Activated CD8-positive, alpha-beta memory T cell treated with anti-CD3 and anti-CD28 coated beads, Interleukin-2, amount 50 U/mL, for 1 hour (primary cell): Measurements from ENCODE around the gene CWC27.
"Not testable (repeated sequence)": the region's sequence is repeated elsewhere in the genome, so short reads cannot be mapped to it uniquely, and the experiment has no call there.

Experiments
- DNase-seq: peaks from one replicate; pipeline ENCODE4 v3.0.0-alpha.2; 2020; ENCODE audit errors: extremely low read depth

The CWC27 gene

DNA sequence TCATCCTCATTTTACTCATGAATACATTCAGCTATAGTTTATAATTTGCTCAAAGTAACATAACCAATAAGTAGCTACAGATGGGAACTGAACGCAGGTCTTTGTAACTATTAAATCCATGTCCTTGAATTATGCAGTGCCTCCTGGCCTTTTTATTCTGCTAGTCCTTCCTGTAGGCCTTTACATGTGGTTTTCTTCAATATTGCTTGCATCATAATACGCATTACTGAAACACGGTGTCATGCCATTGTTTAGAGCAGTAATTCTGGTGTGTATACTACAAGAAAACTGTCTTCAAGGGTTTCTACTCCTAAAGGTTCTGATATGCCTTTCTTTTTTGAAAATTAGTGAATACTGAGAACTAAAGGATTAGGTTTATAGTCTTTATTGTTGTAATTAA lies 20.7 kb downstream of the CWC27 start:
- no peak for DNase-seq

DNA sequence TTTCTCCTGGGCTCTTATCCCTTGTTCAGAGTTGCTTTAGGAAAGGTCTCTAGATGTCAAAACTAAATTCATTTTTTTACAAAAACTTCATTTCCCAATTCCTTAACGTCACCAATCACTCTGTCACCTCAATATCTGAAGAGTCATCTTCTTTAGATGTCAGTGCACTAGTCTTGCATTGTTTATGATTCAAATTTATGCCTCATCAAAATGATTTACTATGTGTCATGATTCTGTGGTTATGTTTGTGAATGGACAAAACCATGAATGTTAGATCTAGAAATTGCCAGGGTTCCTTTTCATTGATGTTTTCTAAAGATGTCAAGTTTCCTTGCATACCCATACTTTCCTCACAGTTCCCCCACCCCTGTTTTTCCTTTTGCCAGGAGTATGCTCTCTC lies 21.5 kb downstream of the CWC27 start:
- DNase-seq: no peak

DNA sequence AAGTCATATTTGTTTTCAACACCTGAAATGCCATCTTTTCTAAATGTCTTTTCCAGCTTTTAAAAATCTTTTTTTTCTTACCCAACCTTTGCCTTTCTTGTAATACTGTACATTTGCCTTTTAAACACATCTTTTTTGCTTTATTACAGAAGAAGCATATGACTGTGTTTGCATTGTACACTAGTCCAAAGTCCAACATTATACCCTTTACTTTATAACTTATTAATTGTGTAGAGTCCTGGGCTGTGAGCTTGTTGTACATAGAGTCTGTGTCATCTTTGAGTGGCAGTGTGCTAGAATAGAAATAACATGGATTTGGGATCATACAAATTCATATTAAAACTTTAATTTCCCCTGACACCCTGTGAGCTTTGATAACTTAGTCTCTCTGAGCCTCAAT lies 23.7 kb downstream of the CWC27 start:
- DNase-seq: no peak

DNA sequence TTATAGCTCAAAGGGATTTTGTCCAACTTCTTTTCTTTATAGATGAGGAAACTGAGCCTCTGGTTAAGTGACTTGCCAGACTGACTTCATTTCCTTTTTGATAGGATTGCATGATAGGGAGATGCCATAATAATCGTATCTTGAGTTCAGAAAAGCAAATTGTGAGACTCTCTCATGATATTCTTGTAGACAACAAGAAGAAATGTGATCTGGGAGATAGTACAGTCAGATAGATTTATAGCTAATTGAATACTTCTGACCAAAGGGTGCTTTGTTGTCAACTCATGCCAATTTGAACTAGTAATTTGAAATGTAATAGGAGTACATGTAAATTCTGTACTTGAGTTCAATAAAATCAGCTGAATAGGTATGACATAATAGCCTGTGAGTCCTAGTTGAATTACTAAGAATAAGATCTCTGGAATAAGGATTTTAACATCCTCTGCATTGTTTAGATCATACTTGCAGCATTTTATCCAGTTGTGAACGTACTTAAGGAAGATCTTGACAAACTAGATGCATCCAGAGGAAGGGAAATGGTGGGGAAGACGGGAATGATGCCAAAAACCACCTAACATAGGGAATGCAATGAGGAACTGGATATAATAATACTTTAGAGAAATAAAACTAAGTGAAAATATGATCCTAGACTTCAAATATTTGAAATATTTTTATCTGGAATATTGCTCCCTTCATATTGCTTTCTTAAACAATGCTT lies 25.5 kb downstream of the CWC27 start:
- DNase-seq: no peak

DNA sequence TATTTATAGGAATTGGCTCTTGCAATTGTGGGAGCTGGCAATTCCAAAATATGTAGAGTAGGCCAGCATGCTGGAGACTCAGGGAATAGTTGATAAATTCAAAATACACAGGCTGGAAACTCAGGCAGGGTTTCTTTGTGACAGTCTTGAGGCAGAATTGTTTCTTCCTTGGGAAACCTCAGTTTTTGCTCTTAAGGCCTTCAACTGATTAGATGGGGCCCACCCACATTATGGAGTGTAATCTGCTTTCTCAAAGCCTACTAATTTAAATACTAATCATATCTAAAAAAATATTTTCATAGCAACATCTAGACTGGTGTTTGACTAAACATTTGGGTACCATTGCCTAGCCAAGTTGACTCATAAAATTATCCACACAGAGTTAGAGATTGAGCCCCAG lies 27.6 kb downstream of the CWC27 start:
- no peak for DNase-seq

DNA sequence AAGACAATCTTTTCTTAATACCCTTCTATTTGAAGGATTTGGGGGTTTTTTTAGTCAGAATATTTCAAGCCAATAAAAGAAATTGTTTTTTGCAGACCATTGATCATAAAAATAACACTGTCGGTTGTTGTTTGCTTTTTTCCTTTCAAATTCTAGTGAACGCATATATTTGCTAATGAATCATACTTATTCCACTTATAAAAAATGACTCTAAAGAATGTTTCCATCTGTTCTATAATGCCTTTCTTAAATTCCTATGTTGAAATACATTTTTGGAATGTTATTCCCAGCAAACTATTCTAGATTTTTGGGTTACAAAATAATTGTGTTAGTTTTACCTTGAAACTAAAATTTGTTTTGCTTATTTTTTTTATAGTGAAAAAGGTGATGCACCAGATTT lies 32.2 kb downstream of the CWC27 start:
- no peak for DNase-seq

DNA sequence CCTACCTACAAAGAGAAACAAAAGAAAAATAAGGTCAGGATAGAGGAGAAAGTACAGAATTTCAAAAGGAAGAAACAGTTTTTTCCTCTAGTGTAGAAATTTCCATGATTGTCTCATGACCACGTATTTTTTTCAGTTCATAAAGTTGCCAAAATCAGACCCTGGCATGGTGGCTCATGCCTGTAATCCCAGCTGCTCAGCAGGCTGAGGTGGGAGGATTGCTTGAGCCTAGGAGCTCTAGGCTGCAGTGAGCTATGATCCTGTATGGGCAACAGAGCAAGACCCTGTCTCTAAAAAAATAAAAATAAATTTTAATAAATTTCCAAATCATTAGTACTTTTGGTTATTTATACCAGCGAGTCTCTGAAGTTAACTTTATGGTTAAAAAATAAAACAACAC lies 37.8 kb downstream of the CWC27 start:
- no peak for DNase-seq

DNA sequence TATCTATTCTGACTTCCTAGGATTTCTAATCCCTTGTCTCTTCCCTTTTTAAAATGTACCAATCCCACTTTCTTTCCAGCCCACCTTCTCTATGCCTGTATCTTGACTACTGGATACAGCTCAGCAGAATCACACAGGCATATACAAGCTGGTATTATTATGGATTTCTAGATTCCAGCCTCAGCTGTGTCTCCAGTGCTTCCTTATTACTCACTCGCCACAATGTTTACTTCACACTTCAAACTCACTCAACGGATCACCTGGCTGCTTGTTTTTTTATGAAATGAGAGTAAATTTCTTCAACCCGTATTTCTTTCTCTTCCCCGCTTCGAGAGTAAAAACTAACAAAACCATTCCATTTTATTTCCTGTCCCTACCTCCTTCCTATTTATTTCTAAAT lies 38.8 kb downstream of the CWC27 start:
- DNase-seq: no peak

DNA sequence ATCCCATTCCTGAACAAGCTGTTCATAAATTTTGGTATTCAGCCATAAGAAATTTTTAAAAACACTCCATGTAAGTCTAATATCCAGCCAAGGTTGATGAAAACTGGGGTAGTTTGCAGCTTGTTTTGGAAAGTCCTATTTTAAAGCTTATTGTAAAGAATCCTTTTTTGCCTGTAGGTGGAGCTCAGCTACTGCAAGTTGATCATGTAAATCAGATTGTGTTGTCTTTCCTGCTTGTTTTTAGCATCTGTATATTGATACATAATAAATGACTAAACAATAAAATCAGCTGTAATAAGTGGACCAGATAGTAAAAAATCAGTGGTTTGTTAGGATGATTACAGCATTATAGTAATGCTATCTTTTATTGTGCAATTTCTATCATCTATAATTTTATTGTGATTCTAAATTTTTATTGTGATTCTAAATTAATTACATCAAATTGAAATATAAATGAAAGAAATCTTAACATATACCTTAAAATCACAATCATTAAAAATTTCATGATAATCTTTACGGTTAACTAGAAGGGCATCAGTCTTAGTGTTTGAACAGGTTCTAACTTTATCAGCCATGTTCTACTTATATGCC lies 42.4 kb downstream of the CWC27 start:
- no peak for DNase-seq

DNA sequence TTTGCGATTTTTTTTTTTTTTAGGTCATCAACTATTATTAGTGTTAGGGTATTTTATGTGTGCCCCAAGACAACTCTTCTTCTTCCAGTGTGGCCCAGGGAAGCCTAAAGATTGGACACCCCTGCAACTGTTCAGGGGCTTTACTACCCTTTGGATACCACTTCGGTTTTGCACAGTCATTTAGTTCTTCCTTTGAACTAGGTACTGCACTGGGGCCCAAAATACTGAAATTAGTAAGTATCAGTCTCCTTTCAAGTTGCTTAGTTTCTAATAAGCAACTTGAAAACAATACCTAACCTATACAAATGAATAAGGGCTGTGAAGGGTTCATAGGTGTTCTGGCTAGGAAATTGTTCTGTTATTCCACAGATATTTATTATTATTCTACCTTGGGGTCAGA lies 45.3 kb downstream of the CWC27 start:
- no peak for DNase-seq

DNA sequence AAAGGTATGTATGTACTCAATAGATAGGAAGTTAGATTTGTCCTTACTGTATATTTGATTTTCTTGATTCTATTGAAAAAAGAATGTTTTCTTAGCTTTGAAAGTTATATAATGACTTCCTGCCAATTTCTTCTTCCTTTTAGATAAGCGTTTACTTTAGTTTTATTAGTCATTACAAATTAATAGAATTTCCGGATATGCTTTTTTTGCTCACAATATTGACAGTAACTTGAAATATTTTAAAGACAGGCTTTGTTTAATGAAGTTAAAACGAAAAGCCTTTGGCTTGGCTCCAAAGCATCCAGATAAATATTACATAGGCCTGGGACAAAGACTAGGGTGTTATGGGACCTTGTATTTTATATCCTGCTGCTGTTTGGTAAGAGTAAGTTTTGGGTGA lies 49.5 kb downstream of the CWC27 start:
- DNase-seq: no peak

DNA sequence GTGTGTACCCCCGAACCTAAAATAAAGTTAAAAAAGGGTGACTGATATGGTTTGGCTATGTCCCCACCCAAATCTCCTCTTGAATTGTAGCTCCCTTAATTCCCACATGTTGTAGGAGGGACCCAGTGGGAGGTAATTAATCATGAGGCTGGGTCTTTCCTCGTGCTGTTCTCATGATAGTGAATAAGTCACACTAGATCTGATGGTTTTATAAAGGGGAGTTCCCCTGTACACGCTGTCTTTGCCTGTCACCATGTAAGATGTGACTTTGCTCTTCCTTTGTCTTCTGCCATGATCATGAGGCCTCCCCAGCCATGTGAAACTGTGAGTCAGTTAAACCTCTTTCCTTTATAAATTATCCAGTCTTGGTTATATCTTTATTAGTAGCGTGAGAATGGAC lies 50.6 kb downstream of the CWC27 start:
- not testable (repeated sequence) for DNase-seq

DNA sequence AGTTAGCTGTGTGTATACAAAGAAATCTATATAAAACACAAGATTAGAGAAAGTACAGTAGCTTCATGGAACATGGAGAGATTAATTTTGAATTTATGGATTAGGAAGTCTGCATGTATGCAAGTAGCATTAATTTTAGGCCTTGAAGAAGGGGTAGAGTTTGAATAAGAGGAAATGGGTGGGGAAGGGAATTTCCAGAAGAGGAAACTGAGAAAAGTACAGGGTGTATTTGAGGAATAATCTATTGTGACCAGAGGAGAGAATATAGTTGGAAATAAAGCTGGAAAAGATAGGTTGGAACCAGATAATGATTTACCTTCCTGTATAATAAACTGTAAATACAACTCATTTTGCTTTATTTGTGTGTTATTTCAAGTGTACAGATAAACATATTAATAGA lies 53.6 kb downstream of the CWC27 start:
- DNase-seq: no peak

DNA sequence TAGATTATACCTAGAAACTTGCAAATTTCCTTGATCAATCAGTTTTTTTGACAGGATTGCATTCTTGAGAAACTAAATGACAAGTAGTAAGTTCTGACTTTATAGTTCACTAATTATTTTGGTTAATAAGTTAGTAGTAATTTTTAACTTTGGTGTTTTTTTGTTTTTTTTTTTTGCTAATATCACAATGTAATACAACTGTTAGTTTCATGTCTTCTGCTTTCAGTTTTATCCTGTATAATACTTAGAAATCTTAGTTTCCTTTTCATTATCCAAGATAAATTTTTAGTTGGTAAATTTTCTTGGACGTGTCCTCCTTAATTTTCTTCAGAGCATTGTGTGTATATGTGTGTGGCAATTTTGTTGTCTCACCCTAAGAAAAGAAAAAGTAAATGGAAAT lies 57.8 kb downstream of the CWC27 start:
- no peak for DNase-seq

DNA sequence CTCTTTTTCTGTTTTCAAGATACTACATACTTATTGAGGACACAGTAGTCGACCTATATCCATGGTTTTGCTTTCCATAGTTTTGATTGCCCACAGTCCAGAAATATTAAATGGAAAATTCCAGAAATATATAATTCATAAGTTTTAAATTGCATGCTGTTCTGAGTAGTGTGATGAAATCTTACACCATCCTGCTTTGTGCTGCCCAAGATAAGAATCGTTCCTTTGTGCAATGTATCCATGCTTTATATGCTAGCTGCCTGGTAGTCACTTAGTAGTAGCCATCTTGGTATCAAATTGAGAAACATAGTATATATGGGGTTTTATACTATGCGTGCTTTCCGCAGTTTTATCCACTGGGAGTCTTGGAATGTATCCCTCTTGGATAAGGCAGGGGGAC lies 59.0 kb downstream of the CWC27 start:
- DNase-seq: no peak

DNA sequence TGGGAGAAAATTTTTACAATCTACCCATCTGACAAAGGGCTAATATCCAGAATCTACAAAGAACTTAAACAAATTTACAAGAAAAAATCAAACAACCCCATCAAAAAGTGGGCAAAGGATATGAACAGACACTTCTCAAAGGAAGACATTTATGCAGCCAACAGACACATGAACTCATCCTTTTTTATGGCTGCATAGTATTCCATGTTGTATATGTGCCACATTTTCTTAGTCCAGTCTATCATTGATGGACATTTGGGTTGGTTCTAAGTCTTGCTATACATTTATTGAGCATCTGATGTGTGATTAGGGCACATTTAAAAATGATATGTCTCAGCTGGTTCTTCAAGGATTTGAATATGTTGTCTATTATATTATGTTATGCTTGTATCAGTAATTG lies 61.9 kb downstream of the CWC27 start:
- DNase-seq: not testable (repeated sequence)

DNA sequence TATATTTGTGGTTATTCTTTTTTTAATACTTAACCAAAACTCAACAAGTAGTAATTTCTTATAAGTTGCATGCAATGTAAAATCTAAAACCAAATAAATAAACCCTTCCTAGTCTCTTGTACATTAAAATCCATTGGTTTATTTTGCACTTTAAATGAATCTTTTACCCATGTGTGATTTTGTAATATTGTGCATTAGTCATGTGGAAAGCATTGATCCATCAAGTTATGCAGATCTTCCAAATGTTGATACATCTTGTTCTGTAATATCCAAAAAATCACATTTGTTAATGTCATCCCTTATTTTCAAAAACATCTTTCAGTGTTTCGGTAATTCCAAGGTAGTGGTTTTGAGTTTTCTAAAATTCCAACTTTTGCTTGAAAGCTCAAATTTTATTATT lies 63.3 kb downstream of the CWC27 start:
- no peak for DNase-seq

DNA sequence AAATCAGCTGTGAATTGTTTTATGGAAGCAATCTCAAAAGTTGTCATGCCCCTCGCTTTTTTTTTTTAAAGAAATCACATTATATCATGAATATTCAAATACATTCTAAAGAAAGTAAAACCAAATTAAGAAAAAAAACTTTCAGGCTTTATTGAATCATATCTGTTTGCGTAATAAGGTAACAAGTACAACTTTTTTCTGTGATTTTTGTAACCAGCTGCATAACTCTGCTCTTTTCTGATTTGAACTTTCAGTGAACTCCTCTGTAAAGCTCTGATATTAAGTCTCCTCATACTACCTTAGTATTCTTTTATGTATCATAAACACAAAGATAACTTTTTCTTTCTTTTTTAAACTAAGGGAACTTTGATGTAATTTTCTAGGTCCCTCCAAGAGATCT lies 65.3 kb downstream of the CWC27 start:
- DNase-seq: no peak

DNA sequence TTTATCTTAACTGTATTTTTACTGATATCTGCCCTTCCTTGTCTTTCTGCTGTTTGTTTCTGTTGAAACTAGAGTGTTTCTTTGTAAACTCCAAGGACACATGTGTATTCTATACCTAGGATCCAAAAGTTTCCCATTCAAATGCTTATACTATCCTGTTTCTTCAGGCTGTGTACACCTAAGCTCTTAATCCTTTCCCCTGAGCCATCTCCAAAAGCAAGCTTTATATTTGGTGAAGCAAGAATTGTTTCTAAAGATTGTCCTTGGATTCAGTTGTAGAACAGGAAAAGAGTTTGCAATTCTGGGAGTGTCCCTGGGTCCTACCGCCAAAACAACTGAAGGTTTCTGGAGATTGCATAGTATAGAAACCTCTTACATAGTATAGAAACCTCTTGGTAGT lies 65.9 kb downstream of the CWC27 start:
- DNase-seq: no peak

DNA sequence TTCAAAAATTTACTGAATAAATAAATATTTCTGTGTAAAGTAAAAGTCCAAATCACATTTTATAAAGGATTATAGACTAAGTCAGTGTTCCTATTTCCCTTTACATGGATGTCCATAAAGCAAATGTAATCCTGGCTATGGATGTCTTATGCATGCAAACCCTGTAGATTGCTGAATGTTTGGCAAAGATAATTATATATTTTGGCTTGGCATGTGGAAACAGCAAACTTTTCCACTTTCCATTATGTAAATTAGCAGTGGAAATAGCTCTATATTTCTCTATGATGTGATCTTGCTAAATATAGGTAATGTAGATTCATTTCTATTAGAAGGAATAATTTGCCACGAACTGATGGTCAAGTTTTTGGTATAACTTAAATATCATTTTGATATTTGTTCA lies 66.5 kb downstream of the CWC27 start:
- DNase-seq: no peak

DNA sequence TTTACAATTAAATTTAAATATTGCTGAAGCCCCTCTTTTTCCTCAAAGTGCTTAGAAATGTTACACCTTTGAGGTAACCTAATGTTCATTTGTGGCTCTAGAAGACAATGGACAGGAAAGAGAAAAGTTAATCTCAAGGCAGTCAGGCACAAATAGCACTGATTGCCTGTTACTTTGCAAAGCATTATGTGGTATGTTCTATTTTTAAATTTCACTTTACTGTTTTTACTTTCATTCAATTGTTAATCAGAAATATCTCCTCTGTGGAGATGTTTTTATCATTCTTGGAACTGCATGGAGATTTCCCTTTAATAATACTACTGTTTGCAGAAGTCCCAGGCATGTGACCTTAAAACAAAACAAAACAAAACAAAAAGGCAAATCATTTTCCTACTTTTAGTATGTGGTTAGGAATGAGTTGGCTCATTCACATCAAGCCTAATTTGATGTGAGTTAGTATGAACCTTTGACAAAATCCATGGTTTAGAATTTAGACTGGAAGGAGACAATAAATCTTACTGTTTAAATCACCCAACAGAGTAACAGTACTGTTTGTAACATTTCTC lies 67.5 kb downstream of the CWC27 start:
- no peak for DNase-seq

DNA sequence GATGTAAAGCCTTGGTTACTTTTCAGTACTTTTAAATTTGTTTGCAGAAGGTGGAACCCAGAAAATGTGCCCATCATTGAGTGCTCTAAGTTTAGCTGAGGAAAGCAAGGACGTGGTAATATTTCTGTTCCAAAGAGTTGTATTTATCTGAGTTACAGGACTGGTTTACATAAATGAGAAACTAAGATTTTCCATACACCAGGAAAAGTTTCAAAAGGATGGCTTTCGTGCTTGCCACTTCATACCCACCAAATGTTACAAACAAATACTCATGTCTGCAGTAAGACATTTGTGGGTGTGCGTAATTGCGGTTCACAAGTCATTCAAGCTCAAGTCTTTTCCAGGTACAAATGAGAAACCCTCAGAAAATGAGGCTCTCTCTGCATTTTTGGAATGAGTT lies 68.1 kb downstream of the CWC27 start:
- DNase-seq: no peak

DNA sequence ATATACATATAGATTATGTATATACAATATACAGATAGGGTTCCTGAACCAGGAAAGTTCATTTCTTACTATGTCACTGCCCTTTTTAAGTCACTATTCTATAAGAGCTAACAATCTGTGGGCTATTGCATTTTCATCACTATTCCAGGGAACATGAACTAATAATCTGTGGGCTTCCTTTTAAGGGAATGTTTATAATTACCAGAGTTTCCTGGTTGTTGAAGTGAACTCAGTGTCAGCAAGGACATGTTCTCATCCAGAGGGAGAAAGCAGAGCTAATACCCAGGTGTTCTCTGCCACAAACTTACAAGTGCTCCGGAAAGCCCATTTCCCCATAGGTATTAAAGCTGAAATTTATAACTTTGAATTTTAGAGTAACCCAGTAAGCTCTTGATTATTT lies 69.6 kb downstream of the CWC27 start:
- no peak for DNase-seq

DNA sequence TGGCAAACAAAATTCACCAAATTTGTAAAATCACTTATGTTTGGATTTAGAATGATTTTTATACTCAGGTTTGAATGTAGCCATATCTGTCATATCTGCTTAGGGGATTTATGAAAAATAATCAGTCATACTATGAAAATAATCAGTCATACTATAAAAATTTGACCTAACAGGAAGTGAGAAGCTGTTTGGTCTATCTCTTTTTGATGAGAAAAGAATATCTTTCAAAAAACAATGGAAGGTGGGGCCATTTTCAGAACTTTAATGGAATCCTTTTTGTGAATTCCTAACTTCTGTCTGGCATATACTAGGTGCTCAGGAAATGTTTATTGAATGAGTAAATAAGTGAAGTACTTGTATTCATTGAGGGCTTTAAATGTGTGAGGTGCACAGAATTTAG lies 70.1 kb downstream of the CWC27 start:
- no peak for DNase-seq
